K562 (cell line): ENCODE results near the gene DGKE. TPM values are rescaled to one million over a fixed set of nuclear protein-coding genes. Genes with fewer than 3 reads are reported as not detected.
A peak's percentile ranks its signal among the peaks of the same experiment; 100 is the strongest.

Experiments
- ATAC-seq: fragments of 200-7000 bp; cut with Tn5 transposase; 3 replicates; pipeline ENCODE4 v1.9.1; 2020; ENCODE audit warnings: moderate library complexity
- Bru-seq: library from RNA; stranded (reverse); fragments of 400-500 nt; gene quantifications from one replicate; lab custom pipeline; 2021; lab: Mats Ljungman, UMichigan
- BruChase-seq, 2 experiments: library from RNA; stranded (reverse); fragments of 400-500 nt; gene quantifications; one replicate each; lab custom pipeline; 2021; lab: Mats Ljungman, UMichigan
- BruUV-seq: library from RNA; stranded (reverse); fragments of 400-500 nt; replicated peaks from 2 replicates; lab custom pipeline; 2021; lab: Mats Ljungman, UMichigan
- CTCF ChIA-PET: fragments of 300-600 bp; formaldehyde crosslinking; extraction: SDS; loops from one replicate; lab custom pipeline; 2021; ENCODE audit warnings: low intra/inter-chr PET ratio; lab: Yijun Ruan, JAX
- POLR2A ChIA-PET: fragments of 300-600, 350-650 bp; sonication (Branson Sonifier 250); formaldehyde crosslinking; extraction: SDS; loops from one replicate; lab custom pipeline; 2021; ENCODE audit warnings: antibody characterized with exemption, inconsistent platforms; lab: Yijun Ruan, JAX
- DNase-seq, 4 experiments: peaks; one replicate each; pipeline versions ENCODE4 v3.0.0 to v3.0.0-alpha.2; 2011 to 2018; ENCODE audit warnings: low spot score in 3 of 4, mixed read lengths in 3 of 4; ENCODE audit errors: extremely low read depth in 1 of 4
- FAIRE-seq: peaks from 2 replicates; lab custom pipeline; 2011; peaks lifted over from hg19 to GRCh38; lab: Jason Lieb, UNC
- H2AFZ ChIP-seq: 2 replicates; pipeline ENCODE4 v1.6.0; 2011; ENCODE audit warnings: low read depth, low read length, control low read depth, inconsistent platforms
- H3K27ac ChIP-seq: fragments of 200-600 bp; 3 replicates; pipeline ENCODE4 v1.8.0; 2011; ENCODE audit warnings: low read depth, mild to moderate bottlenecking, control low read depth, inconsistent platforms, low read length, moderate library complexity, mixed read lengths; ENCODE audit errors: extremely low read depth
- H3K27me3 ChIP-seq, 2 experiments: fragments of 300-600 bp in 1 of 2; 2 replicates in 1 of 2; 3 replicates in 1 of 2; pipeline versions ENCODE4 v1.6.0 to v1.8.0; 2011; ENCODE audit warnings: inconsistent platforms in 2 of 2, low read length in 2 of 2, mild to moderate bottlenecking in 1 of 2, mixed read lengths in 1 of 2, moderate library complexity in 1 of 2; ENCODE audit not compliant: control insufficient read depth in 2 of 2, insufficient read depth in 2 of 2
- H3K36me3 ChIP-seq: fragments of 300-600 bp; 3 replicates; pipeline ENCODE4 v1.8.0; 2011; ENCODE audit warnings: mild to moderate bottlenecking, low read length, inconsistent platforms; ENCODE audit not compliant: control insufficient read depth, insufficient read depth
- H3K4me1 ChIP-seq, 2 experiments: fragments of 200-600 bp in 1 of 2; replicated peaks in 1 of 2; 2 replicates in 1 of 2; 3 replicates in 1 of 2; pipeline versions ENCODE4 v1.5.1 to v1.8.0; 2011; ENCODE audit warnings: inconsistent platforms in 2 of 2, low read length in 2 of 2, mild to moderate bottlenecking in 1 of 2, mixed read lengths in 1 of 2, moderate library complexity in 1 of 2; ENCODE audit not compliant: control insufficient read depth in 2 of 2, insufficient read depth in 2 of 2
- H3K4me2 ChIP-seq: 2 replicates; pipeline ENCODE4 v1.6.1; 2011; ENCODE audit warnings: low read length, control low read depth, inconsistent platforms, mixed read lengths; ENCODE audit not compliant: insufficient read depth
- H3K4me3 ChIP-seq: fragments of 200-600 bp; sonication (generic), shearing (Covaris generic); 2 replicates; pipeline ENCODE4 v1.5.1; 2016; ENCODE audit warnings: control low read depth, inconsistent platforms
- H3K79me2 ChIP-seq: fragments of 200-600 bp; 3 replicates; pipeline ENCODE4 v1.8.0; 2011; ENCODE audit warnings: low read length, inconsistent platforms; ENCODE audit not compliant: control insufficient read depth, insufficient read depth
- H3K9ac ChIP-seq, 2 experiments: 2 replicates each; pipeline versions ENCODE4 v1.6.0 to v1.6.1; 2011; ENCODE audit warnings: low read depth in 2 of 2, low read length in 2 of 2, control low read depth in 1 of 2, inconsistent platforms in 1 of 2, mild to moderate bottlenecking in 1 of 2, mixed read lengths in 1 of 2; ENCODE audit not compliant: insufficient read depth in 1 of 2
- H3K9me1 ChIP-seq: one replicate; pipeline ENCODE4 v1.6.0; 2011; ENCODE audit warnings: inconsistent platforms, mild to moderate bottlenecking, low read length, moderate library complexity; ENCODE audit not compliant: control insufficient read depth, insufficient read depth
- H3K9me3 ChIP-seq: replicated peaks from 2 replicates; pipeline ENCODE4 v1.5.1; 2011; ENCODE audit warnings: low read depth, low read length, inconsistent platforms; ENCODE audit not compliant: control insufficient read depth, insufficient read depth
- H4K20me1 ChIP-seq: replicated peaks from 2 replicates; pipeline ENCODE4 v1.6.1; 2011; ENCODE audit warnings: low read length, inconsistent platforms, mixed read lengths; ENCODE audit not compliant: control insufficient read depth, insufficient read depth
- ATF1 ChIP-seq, 2 experiments: fragments of 450-650 bp in 1 of 2; IDR thresholded peaks; 2 replicates each; pipeline ENCODE4 v1.6.1; 2016; ENCODE audit warnings: missing compliant biosample characterization in 1 of 2, missing genetic modification characterization in 1 of 2
- CBX8 ChIP-seq: fragments of 200-600 bp; sonication (generic); IDR thresholded peaks from 2 replicates; pipeline ENCODE4 v1.6.1; 2012; ENCODE audit warnings: borderline replicate concordance, mixed run types, low read depth, mild to moderate bottlenecking, moderate library complexity, mixed read lengths, low read length, control low read depth, inconsistent platforms; ENCODE audit not compliant: poor library complexity, severe bottlenecking; ENCODE audit errors: extremely low read depth
- CCNT2 ChIP-seq: IDR thresholded peaks from 2 replicates; pipeline ENCODE4 v1.6.1; 2011; ENCODE audit warnings: borderline replicate concordance, low read depth, mild to moderate bottlenecking, moderate library complexity, mixed read lengths, low read length; ENCODE audit not compliant: insufficient read length; ENCODE audit errors: extremely low read depth
- CXXC5 ChIP-seq: fragments of 250-450 bp; sonication (Bioruptor Pico); IDR thresholded peaks from 2 replicates; pipeline ENCODE4 v1.8.0; 2022; ENCODE audit warnings: inconsistent platforms, mild to moderate bottlenecking, moderate library complexity
- EGR1 ChIP-seq: fragments of 450-650 bp; conservative IDR thresholded peaks from 2 replicates; pipeline ENCODE4 v1.6.1; 2017; ENCODE audit warnings: mild to moderate bottlenecking
- ETS2 ChIP-seq: IDR thresholded peaks from 2 replicates; pipeline ENCODE4 v1.6.1; 2016; ENCODE audit warnings: borderline replicate concordance, missing genetic modification characterization, mild to moderate bottlenecking, moderate library complexity, missing compliant biosample characterization; ENCODE audit not compliant: poor library complexity, severe bottlenecking
- NR4A1 ChIP-seq, 2 experiments: fragments of 250-450 bp in 1 of 2; fragments of 450-650 bp in 1 of 2; sonication (Bioruptor Pico) in 1 of 2; IDR thresholded peaks; 2 replicates each; pipeline versions ENCODE4 v1.4.0 to v1.6.1; 2016 to 2020; ENCODE audit warnings: mild to moderate bottlenecking in 2 of 2, missing compliant biosample characterization in 1 of 2, missing genetic modification characterization in 1 of 2, moderate library complexity in 1 of 2
- POLR2G ChIP-seq: fragments of 200-400 bp; formaldehyde crosslinking; IDR thresholded peaks from 2 replicates; pipeline ENCODE4 v1.6.1; 2017; ENCODE audit warnings: low read depth, mild to moderate bottlenecking, antibody characterized with exemption, low read length, moderate library complexity
- RB1 ChIP-seq: fragments of 450-650 bp; IDR thresholded peaks from 2 replicates; pipeline ENCODE4 v1.6.1; 2017; ENCODE audit warnings: low read depth, mild to moderate bottlenecking
- TAL1 ChIP-seq: fragments of 450-650 bp; IDR thresholded peaks from 2 replicates; pipeline ENCODE4 v1.6.1; 2016; ENCODE audit warnings: mild to moderate bottlenecking
- ZNF134 ChIP-seq: fragments of 250-450 bp; sonication (Bioruptor Pico); conservative IDR thresholded peaks from 2 replicates; pipeline ENCODE4 v1.4.0; 2020
- ZNF431 ChIP-seq: sonication (generic); formaldehyde crosslinking; IDR thresholded peaks from 2 replicates; pipeline ENCODE4 v1.8.0; 2022; ENCODE audit warnings: mild to moderate bottlenecking, missing genetic modification reagents
- ZNF511 ChIP-seq: sonication (generic); formaldehyde crosslinking; IDR thresholded peaks from 2 replicates; pipeline ENCODE4 v1.8.0; 2022; ENCODE audit warnings: mild to moderate bottlenecking, missing genetic modification reagents
- WGBS: fragments of 100-300 bp; shearing (Covaris generic); methylation state at CpG from one replicate; pipeline ENCODE4 v1.1.6; 2016; ENCODE audit warnings: low coverage, mixed read lengths; ENCODE audit not compliant: insufficient coverage; ENCODE audit errors: missing lambda C conversion rate; 5-methylcytosine and 5-hydroxymethylcytosine counted together
- in situ Hi-C: fragments of 300-500 bp; cut with MboI; formaldehyde crosslinking; loops from 4 replicates; pipeline ENCODE4 v1.15.0; 2018; ENCODE audit warnings: inconsistent platforms, mixed read lengths
- intact Hi-C: fragments of 100-400 bp; cut with micrococcal nuclease; formaldehyde crosslinking; loops from 2 replicates; pipeline ENCODE4 v1.14.2; 2022
- long read RNA-seq, 3 experiments: library from polyadenylated mRNA in 2 of 3; library from RNA in 1 of 3; unstranded in 2 of 3; stranded (forward) in 1 of 3; transcript quantifications; one replicate each; pipeline ENCODE4 v2.0.0, GENCODE V29; 2019 to 2022
- polyA minus RNA-seq, 3 experiments: library from RNA; depleted of rRNA, polyadenylated mRNA; stranded (reverse); fragments of >200 nt; gene quantifications; 2 replicates each; pipeline ENCODE4 v1.2.3, GENCODE V29; 2011
- polyA plus RNA-seq, 8 experiments: library from polyadenylated mRNA; depleted of rRNA in 4 of 8; stranded (reverse) in 5 of 8; unstranded in 3 of 8; fragments of >200 nt; fragmentation: Nextera tagmentation in 2 of 8; fragmentation: Illumina TruSeq in 1 of 8; extraction: Ambion mirVana in 2 of 8; extraction: Trizol in 1 of 8; gene quantifications; 2 replicates each; pipeline versions ENCODE4 v1.2.1 to v1.2.3, GENCODE V29; 2011 to 2014; ENCODE audit warnings: inconsistent platforms in 1 of 8, missing spikeins in 1 of 8
- total RNA-seq, 7 experiments: library from RNA; depleted of rRNA in 6 of 7; stranded (reverse); fragments of >200 nt in 6 of 7; fragmentation: Illumina TruSeq in 2 of 7; extraction: Trizol in 2 of 7; gene quantifications; 2 replicates each; pipeline versions ENCODE4 v1.2.1 to v1.2.3, GENCODE V29; 2011 to 2021; ENCODE audit warnings: low replicate concordance in 1 of 7

The DGKE gene
- total RNA-seq (2011; cell fraction: chromatin; rRNA removed; ENCODE audit: low replicate concordance): 19.7 and 38.1 TPM in 2 replicates
- total RNA-seq (2011; cell fraction: nucleolus; rRNA removed): 10.0 and 11.2 TPM in 2 replicates
- 21.6 and 45.1 TPM in 2 replicates for total RNA-seq (2011; cell fraction: nucleoplasm; rRNA removed)
- total RNA-seq (2014; rRNA removed) (4.2 and 5.9 TPM in 2 replicates), total RNA-seq (2014; rRNA removed; fragmentation: Illumina TruSeq; extraction: Trizol) (7.5 and 9.1 TPM in 2 replicates), total RNA-seq (2015; rRNA removed; fragmentation: Illumina TruSeq; extraction: Trizol) (7.5 and 7.8 TPM in 2 replicates), total RNA-seq (2021) (9.5 and 9.9 TPM in 2 replicates), polyA plus RNA-seq (2011; rRNA removed) (5.4 and 7.2 TPM in 2 replicates), polyA plus RNA-seq (2014; fragmentation: Illumina TruSeq; extraction: Trizol) (5.3 and 8.4 TPM in 2 replicates), polyA plus RNA-seq (2014; fragmentation: Nextera tagmentation; extraction: Ambion mirVana) (1 to 10 TPM; 1.3 to 2.0 TPM), polyA plus RNA-seq (2014; rRNA removed) (4.3 and 5.1 TPM in 2 replicates), polyA minus RNA-seq (2011; rRNA and poly(A)+ RNA removed) (5.8 and 9.0 TPM in 2 replicates), Bru-seq, nascent RNA (percentile 73 among the genes with signal in this experiment), BruChase-seq, experiment 1, labeled RNA remaining after a 2-hour chase (percentile 77 among the genes with signal in this experiment), BruChase-seq, experiment 2, labeled RNA remaining after a 6-hour chase (percentile 80 among the genes with signal in this experiment)
- polyA plus RNA-seq (2011; cell fraction: cytosol; rRNA removed): 1.8 and 2.1 TPM in 2 replicates
- polyA plus RNA-seq (2011; cell fraction: nucleus; rRNA removed): 14.5 and 17.3 TPM in 2 replicates
- polyA plus RNA-seq (2012): 2.7 and 3.9 TPM in 2 replicates
- polyA minus RNA-seq (2011; cell fraction: cytosol; rRNA and poly(A)+ RNA removed): 2.6 and 3.3 TPM in 2 replicates
- 12.9 and 23.0 TPM in 2 replicates for polyA minus RNA-seq (2011; cell fraction: nucleus; rRNA and poly(A)+ RNA removed)
- long read RNA-seq, experiment 1, full-length matches to known transcripts: 7 of 17 reads
- long read RNA-seq, experiment 1, partial matches to known transcripts: 5 of 17 reads
- long read RNA-seq, experiment 1, other reads (novel, unspliced or antisense): 5 of 17 reads
- long read RNA-seq, experiment 2, full-length matches to known transcripts: 1 of 1 reads
- long read RNA-seq, experiment 2, partial matches to known transcripts: 0 of 1 reads
- long read RNA-seq, experiment 2, other reads (novel, unspliced or antisense): 0 of 1 reads
- long read RNA-seq, experiment 3, partial matches to known transcripts: 2 of 4 reads
- long read RNA-seq, experiment 3, other reads (novel, unspliced or antisense): 1 of 4 reads

GRCh38 chr17:56833809-56834379 lies at the start of gene DGKE, which contains the start of gene C17orf67:
Gene DGKE, plus strand, starts transcription at chr17:56834151. Its CDS starts 645 bp downstream, at chr17:56834796.
Gene C17orf67, minus strand, starts transcription at chr17:56833920. Its CDS starts 18,110 bp downstream, at chr17:56815810.
- ATAC-seq: peak; percentile 94
- no peaks in the 10 kb centered on the region for H3K9me3 ChIP-seq
- H3K79me2 ChIP-seq: peaks cover 36% of the 10 kb centered on the region; the same call in 2 of the 3 replicates
- FAIRE-seq: peak; percentile 79
- H2AFZ ChIP-seq: peak within 1 kb of the TSS; percentile 93
- BruUV-seq: no TSS peak
- no peaks in the 10 kb centered on the region for H3K9me1 ChIP-seq
- H4K20me1 ChIP-seq: no peaks in the 10 kb centered on the region; the same call in 1 of the 2 replicates
- peak; percentile 96 to 98 (median 98) for DNase-seq
- H3K4me1 ChIP-seq: peaks cover 15 to 24% of the 10 kb centered on the region in 2 experiments; a peak in 4 of 5 replicates
- peak within 1 kb of the TSS; percentile 86 for H3K4me2 ChIP-seq
- H3K36me3 ChIP-seq: peaks cover 26% of the 10 kb centered on the region; the same call in 2 of the 3 replicates
- H3K9ac ChIP-seq: peak within 1 kb of the TSS; percentile 70 to 93
- ChIA-PET CTCF (no interaction called here), POLR2A (interaction anchor here (0.7 to 4.6 kb wide), 6 partner anchors 10 to 80 kb away, joined by 3 to 24 read pairs (median 3); partner anchors contain the start of gene TRIM25)
- under 1% methylated on average over 38 of the region's 66 CpGs for WGBS
- peak within 1 kb of the TSS; percentile 70 for H3K27ac ChIP-seq
- in situ Hi-C loops: no loop called here
- no peaks in the 10 kb centered on the region for H3K27me3 ChIP-seq
- peak within 1 kb of the TSS; percentile 75 for H3K4me3 ChIP-seq
- intact Hi-C loops: loop anchor here (5.0 kb wide), 1 partner anchor 78 kb away; the partner anchor contains the start of gene TRIM25
- TF ChIP-seq ZNF431 (peak; percentile 65; the same call in 1 of the 2 replicates), ATF1 (CRISPR knock-in tag; IDR thresholded peaks at IDR 0.05) (no peak), ATF1 (tag; IDR thresholded peaks at IDR 0.05) (peak; percentile 55; the same call in 1 of the 2 replicates), ETS2 (no peak), CCNT2 (peak; percentile 56), RB1 (peak; percentile 64; the same call in 1 of the 2 replicates), ZNF511 (CRISPR knock-in tag) (peak; percentile 81; the same call in 1 of the 2 replicates), CXXC5 (CRISPR knock-in tag) (peak; percentile 77), CBX8 (no peak), ZNF134 (no peak), POLR2G (peak; percentile 89), TAL1 (no peak), NR4A1 (CRISPR knock-in tag; IDR thresholded peaks at IDR 0.05) (no peak), NR4A1 (tag; IDR thresholded peaks at IDR 0.05) (peak; percentile 53; the same call in 1 of the 2 replicates), EGR1 (peak; percentile 40; the same call in 1 of the 2 replicates)
